ENCODE data around the gene CFAP221. TPM values are rescaled to one million over a fixed set of nuclear protein-coding genes. Genes with fewer than 3 reads are reported as not detected.

Gene CFAP221
- 10 to 100 TPM; 10.1 to 24.3 (median 14.1) TPM for total RNA-seq
- polyA plus RNA-seq = 10 to 100 TPM; 13.6 to 25.3 TPM

GRCh38 chr2:119544075-119544938 lies at the start of gene CFAP221:
TSS of gene CFAP221 (plus strand) at chr2:119544449. CDS start at chr2:119546132, 1,683 bp downstream.
- TF ChIP-seq CTCF (IDR thresholded peaks at IDR 0.05) = no peak
- Histone ChIP-seq H3K27ac (peak within 1 kb of the TSS; percentile 81 to 93 (median 91)), H3K36me3 (no peaks in the 10 kb centered on the region), H3K4me3 (peak within 1 kb of the TSS; percentile 38 to 71 (median 52)), H3K9me3 (no peaks in the 10 kb centered on the region), H3K27me3 (no peaks in the 10 kb centered on the region), H3K4me1 (peaks cover 2 to 23% (median 20%) of the 10 kb centered on the region in 3 donors)
- 4 to 6% methylated on average over 87 to 89 of the region's 89 CpGs for WGBS, 2 donors
- intact Hi-C loops (cut with DNase I) = no loop called here
- ATAC-seq (peak; percentile 83 to 93 (median 88)), DNase-seq (peak; percentile 74 to 89 (median 83)), FAIRE-seq (no peak)

- FAIRE-seq (no peak), DNase-seq (peak in 1 of 6 donors; percentile 59), ATAC-seq (peak; percentile 24 to 82 (median 66))
- Histone ChIP-seq H3K27ac (peak overlapping the region; percentile 6 to 65 (median 40)), H3K9me3 (no peaks in the 10 kb centered on the region), H3K36me3 (no peaks in the 10 kb centered on the region), H3K27me3 (no peaks in the 10 kb centered on the region), H3K4me3 (no peak overlapping the region), H3K4me1 (peaks cover 12 to 28% (median 25%) of the 10 kb centered on the region in 3 donors)
- TF ChIP-seq CTCF (IDR thresholded peaks at IDR 0.05) = no peak
- 39 to 40% methylated on average over 2 of the region's 2 CpGs for WGBS, 2 donors
- intact Hi-C loops (cut with DNase I) = no loop called here
These were observed 48.3 kb upstream of the CFAP221 start for GRCh38 chr2:119495948-119496347.

- no peaks in the 10 kb centered on the region for H3K36me3 ChIP-seq
- ATAC-seq = no peak
- no peak overlapping the region for H3K4me3 ChIP-seq
- no peaks in the 10 kb centered on the region for H3K9me3 ChIP-seq
- peaks cover 12 to 21% (median 18%) of the 10 kb centered on the region in 3 donors for H3K4me1 ChIP-seq
- H3K27me3 ChIP-seq = no peaks in the 10 kb centered on the region
- 77 to 84% methylated on average over 4 of the region's 4 CpGs for WGBS, 2 donors
- FAIRE-seq = no peak
- TF ChIP-seq CTCF (IDR thresholded peaks at IDR 0.05) = no peak
- intact Hi-C loops (cut with DNase I) = no loop called here
- no peak for DNase-seq
- H3K27ac ChIP-seq = peak overlapping the region in 3 of 4 donors; percentile 6 to 65 (median 47)
These were observed 47.6 kb upstream of the CFAP221 start for GRCh38 chr2:119496682-119497081.

GRCh38 chr2:119508756-119509155 lies 35.5 kb upstream of the CFAP221 start:
- Histone ChIP-seq H3K9me3 (no peaks in the 10 kb centered on the region), H3K27me3 (no peaks in the 10 kb centered on the region), H3K4me3 (no peak overlapping the region), H3K27ac (no peak overlapping the region), H3K4me1 (no peaks in the 10 kb centered on the region), H3K36me3 (no peaks in the 10 kb centered on the region)
- intact Hi-C loops (cut with DNase I) = no loop called here
- 78 to 79% methylated on average over 6 of the region's 6 CpGs for WGBS, 2 donors
- DNase-seq (no peak), ATAC-seq (no peak), FAIRE-seq (no peak)
- TF ChIP-seq CTCF (IDR thresholded peaks at IDR 0.05) = no peak

- DNase-seq (no peak), ATAC-seq (no peak), FAIRE-seq (no peak)
- TF ChIP-seq CTCF (IDR thresholded peaks at IDR 0.05) = no peak
- intact Hi-C loops (cut with DNase I) = no loop called here
- Histone ChIP-seq H3K4me3 (no peak overlapping the region), H3K27ac (no peak overlapping the region), H3K27me3 (no peaks in the 10 kb centered on the region), H3K36me3 (no peaks in the 10 kb centered on the region), H3K9me3 (no peaks in the 10 kb centered on the region), H3K4me1 (no peaks in the 10 kb centered on the region)
- 83 to 94% methylated on average over 3 of the region's 3 CpGs for WGBS, 2 donors
These were observed 32.3 kb upstream of the CFAP221 start for GRCh38 chr2:119511989-119512388.
